IMR-90 (cell line): ENCODE data around the gene CNGB1. TPM values are rescaled to one million over a fixed set of nuclear protein-coding genes. Genes with fewer than 3 reads are reported as not detected.

Source experiments
- ATAC-seq: fragments of 200-7000 bp; cut with Tn5 transposase; 2 replicates; pipeline ENCODE4 v1.9.1; 2020; ENCODE audit warnings: low read depth, mild to moderate bottlenecking, moderate library complexity
- BruUV-seq: library from RNA; stranded (reverse); fragments of 400-500 nt; replicated peaks from 2 replicates; lab custom pipeline; 2021; lab: Mats Ljungman, UMichigan
- CTCF ChIA-PET: fragments of 300-600 bp; formaldehyde crosslinking; extraction: SDS; loops from one replicate; lab custom pipeline; 2021; ENCODE audit warnings: antibody characterized with exemption; lab: Yijun Ruan, JAX
- POLR2A ChIA-PET: fragments of 300-600 bp; sonication (Branson Sonifier 250); formaldehyde crosslinking; loops from one replicate; lab custom pipeline; 2022; ENCODE audit warnings: antibody characterized with exemption; ENCODE audit not compliant: unreplicated experiment; lab: Charles Lee
- DNase-seq: peaks from one replicate; pipeline ENCODE4 v3.0.0; 2013
- H2AFZ ChIP-seq: replicated peaks from 2 replicates; pipeline ENCODE3; 2013; ENCODE audit warnings: low read length, mild to moderate bottlenecking; ENCODE audit not compliant: poor library complexity
- H2AK5ac ChIP-seq: 2 replicates; pipeline ENCODE4 v1.6.1; 2013; ENCODE audit warnings: low read depth, low read length, inconsistent platforms
- H2AK9ac ChIP-seq: replicated peaks from 2 replicates; pipeline ENCODE3; 2013; ENCODE audit warnings: mild to moderate bottlenecking, low read depth, low read length, moderate library complexity; ENCODE audit not compliant: poor library complexity
- H2BK120ac ChIP-seq: 2 replicates; pipeline ENCODE4 v1.6.1; 2013; ENCODE audit warnings: low read depth, low read length, inconsistent platforms
- H2BK15ac ChIP-seq: 3 replicates; pipeline ENCODE4 v1.6.1; 2013; ENCODE audit warnings: low read depth, low read length, inconsistent platforms
- H2BK20ac ChIP-seq: 2 replicates; pipeline ENCODE4 v1.6.1; 2013; ENCODE audit warnings: low read depth, mild to moderate bottlenecking, inconsistent platforms, low read length, moderate library complexity
- H2BK5ac ChIP-seq: 2 replicates; pipeline ENCODE4 v1.6.1; 2013; ENCODE audit warnings: mild to moderate bottlenecking, low read depth, low read length, inconsistent platforms; ENCODE audit not compliant: poor library complexity, severe bottlenecking
- H3K14ac ChIP-seq: replicated peaks from 2 replicates; pipeline ENCODE4 v1.6.1; 2013; ENCODE audit warnings: low read depth, low read length, inconsistent platforms
- H3K18ac ChIP-seq: 2 replicates; pipeline ENCODE4 v1.6.1; 2013; ENCODE audit warnings: low read depth, low read length, control low read depth
- H3K23ac ChIP-seq: 2 replicates; pipeline ENCODE4 v1.6.1; 2013; ENCODE audit warnings: low read depth, low read length, inconsistent platforms
- H3K27ac ChIP-seq: 2 replicates; pipeline ENCODE4 v1.5.1; 2013; ENCODE audit warnings: mild to moderate bottlenecking, control low read depth, low read length; ENCODE audit not compliant: insufficient read depth
- H3K27me3 ChIP-seq: 2 replicates; pipeline ENCODE4 v1.6.1; 2013; ENCODE audit warnings: low read length; ENCODE audit not compliant: control insufficient read depth, insufficient read depth
- H3K36me3 ChIP-seq: 2 replicates; pipeline ENCODE4 v1.6.1; 2013; ENCODE audit warnings: low read length, mixed read lengths; ENCODE audit not compliant: control insufficient read depth, insufficient read depth
- H3K4ac ChIP-seq: 2 replicates; pipeline ENCODE4 v1.6.1; 2013; ENCODE audit warnings: low read depth, low read length, inconsistent platforms
- H3K4me1 ChIP-seq: 2 replicates; pipeline ENCODE4 v1.6.1; 2013; ENCODE audit warnings: low read length, mixed read lengths; ENCODE audit not compliant: control insufficient read depth, insufficient read depth
- H3K4me2 ChIP-seq: 2 replicates; pipeline ENCODE4 v1.6.1; 2013; ENCODE audit warnings: low read depth, mild to moderate bottlenecking, control low read depth, low read length, moderate library complexity
- H3K4me3 ChIP-seq: 2 replicates; pipeline ENCODE4 v1.5.1; 2013; ENCODE audit warnings: low read depth, mild to moderate bottlenecking, control low read depth, low read length, moderate library complexity; ENCODE audit not compliant: insufficient read depth
- H3K56ac ChIP-seq: 2 replicates; pipeline ENCODE4 v1.6.1; 2013; ENCODE audit warnings: low read length, inconsistent platforms; ENCODE audit not compliant: insufficient read depth; ENCODE audit errors: extremely low read depth
- H3K79me1 ChIP-seq, 2 experiments: 2 replicates each; pipeline ENCODE4 v1.6.1; 2013; ENCODE audit warnings: low read length in 2 of 2, inconsistent platforms in 1 of 2, low read depth in 1 of 2
- H3K9ac ChIP-seq: 2 replicates; pipeline ENCODE4 v1.6.1; 2013; ENCODE audit warnings: low read depth, low read length, control low read depth
- H3K9me1 ChIP-seq: 2 replicates; pipeline ENCODE4 v1.6.1; 2013; ENCODE audit warnings: low read length, inconsistent platforms; ENCODE audit not compliant: insufficient read depth
- H3K9me3 ChIP-seq: 2 replicates; pipeline ENCODE4 v1.6.1; 2013; ENCODE audit warnings: low read length; ENCODE audit not compliant: control insufficient read depth, insufficient read depth
- H4K20me1 ChIP-seq: 2 replicates; pipeline ENCODE4 v1.6.1; 2013; ENCODE audit warnings: low read length, inconsistent platforms; ENCODE audit not compliant: insufficient read depth
- H4K5ac ChIP-seq: 2 replicates; pipeline ENCODE4 v1.6.1; 2013; ENCODE audit warnings: mild to moderate bottlenecking, low read depth, low read length, control low read depth
- H4K8ac ChIP-seq, 2 experiments: 2 replicates each; pipeline ENCODE4 v1.6.1; 2013; ENCODE audit warnings: low read depth in 2 of 2, low read length in 2 of 2, control low read depth in 1 of 2, inconsistent platforms in 1 of 2
- H4K91ac ChIP-seq: 2 replicates; pipeline ENCODE4 v1.6.1; 2013; ENCODE audit warnings: low read depth, low read length, inconsistent platforms; ENCODE audit not compliant: insufficient read depth
- BHLHE40 ChIP-seq: fragments of 150-350 bp; IDR thresholded peaks from 2 replicates; pipeline ENCODE4 v1.6.1; 2016; ENCODE audit warnings: mild to moderate bottlenecking, low read depth, low read length
- CEBPB ChIP-seq: IDR thresholded peaks from 2 replicates; pipeline ENCODE4 v1.6.1; 2012; ENCODE audit warnings: low read depth, low read length, improper control_type of control experiment
- CHD1 ChIP-seq: IDR thresholded peaks from 2 replicates; pipeline ENCODE4 v1.6.1; 2012; ENCODE audit warnings: low read depth, low read length, improper control_type of control experiment
- CTCF ChIP-seq: conservative IDR thresholded peaks from 2 replicates; pipeline ENCODE4 v1.5.1; 2012; ENCODE audit warnings: mild to moderate bottlenecking, low read depth, low read length, improper control_type of control experiment
- ELK1 ChIP-seq: fragments of 150-350 bp; IDR thresholded peaks from 2 replicates; pipeline ENCODE4 v1.6.1; 2016; ENCODE audit warnings: low read depth, mild to moderate bottlenecking, low read length, moderate library complexity, borderline replicate concordance
- FOS ChIP-seq: fragments of 150-350 bp; IDR thresholded peaks from 2 replicates; pipeline ENCODE4 v1.6.1; 2016; ENCODE audit warnings: low read depth, low read length
- MAFK ChIP-seq: IDR thresholded peaks from 2 replicates; pipeline ENCODE4 v1.6.1; 2012; ENCODE audit warnings: low read depth, low read length, improper control_type of control experiment
- MAZ ChIP-seq: IDR thresholded peaks from 2 replicates; pipeline ENCODE4 v1.6.1; 2012; ENCODE audit warnings: low read depth, mild to moderate bottlenecking, low read length, improper control_type of control experiment, moderate library complexity, borderline replicate concordance
- MXI1 ChIP-seq: IDR thresholded peaks from 2 replicates; pipeline ENCODE4 v1.6.1; 2012; ENCODE audit warnings: low read depth, mild to moderate bottlenecking, low read length, moderate library complexity, borderline replicate concordance
- NFE2L2 ChIP-seq: fragments of 150-350 bp; IDR thresholded peaks from 2 replicates; pipeline ENCODE4 v1.6.1; 2016; ENCODE audit warnings: low read depth, mild to moderate bottlenecking, low read length
- POLR2A ChIP-seq: IDR thresholded peaks from 2 replicates; pipeline ENCODE4 v1.6.1; 2012; ENCODE audit warnings: mild to moderate bottlenecking, low read depth, low read length
- RAD21 ChIP-seq: IDR thresholded peaks from 2 replicates; pipeline ENCODE4 v1.6.1; 2012; ENCODE audit warnings: low read length, improper control_type of control experiment
- RCOR1 ChIP-seq: IDR thresholded peaks from 2 replicates; pipeline ENCODE4 v1.6.1; 2012; ENCODE audit warnings: mild to moderate bottlenecking, low read length, improper control_type of control experiment; ENCODE audit not compliant: insufficient replicate concordance
- RFX5 ChIP-seq: IDR thresholded peaks from 2 replicates; pipeline ENCODE4 v1.8.0; 2012; ENCODE audit warnings: low read depth, mild to moderate bottlenecking, low read length, moderate library complexity
- SMC3 ChIP-seq: fragments of 150-350 bp; IDR thresholded peaks from 2 replicates; pipeline ENCODE4 v1.6.1; 2016; ENCODE audit warnings: low read depth, mild to moderate bottlenecking, antibody characterized with exemption, low read length, moderate library complexity
- USF2 ChIP-seq: fragments of 150-350 bp; IDR thresholded peaks from 2 replicates; pipeline ENCODE4 v1.6.1; 2017; ENCODE audit warnings: mild to moderate bottlenecking, antibody characterized with exemption, low read length, low read depth
- WGBS, 2 experiments: methylation state at CpG; one replicate each; pipeline versions ENCODE4 v1.1.5 to v1.1.7; 2013; ENCODE audit warnings: missing lambda C conversion rate in 2 of 2; ENCODE audit not compliant: insufficient read length in 1 of 2; ENCODE audit errors: extremely low coverage in 2 of 2; 5-methylcytosine and 5-hydroxymethylcytosine counted together
- dilution Hi-C: fragments of 300-500 bp; cut with HindIII; formaldehyde crosslinking; loops from one replicate; pipeline ENCODE4 v1.14.3; 2018; ENCODE audit warnings: low sequenced_read_pairs; ENCODE audit not compliant: unreplicated experiment
- in situ Hi-C: fragments of 300-500 bp; cut with MboI; formaldehyde crosslinking; loops from 3 replicates; pipeline ENCODE4 v1.14.3; 2019; ENCODE audit warnings: low sequenced_read_pairs, inconsistent platforms, mixed read lengths
- intact Hi-C: fragments of 100-400 bp; cut with micrococcal nuclease; formaldehyde crosslinking; loops from 2 replicates; pipeline ENCODE4 v1.10.0; 2022
- polyA plus RNA-seq, 3 experiments: library from polyadenylated mRNA; depleted of rRNA; stranded (reverse); fragments of >200 nt; gene quantifications; 2 replicates each; pipeline ENCODE4 v1.2.3, GENCODE V29; 2012; ENCODE audit warnings: low replicate concordance in 1 of 3
- total RNA-seq: library from RNA; depleted of rRNA; stranded (reverse); fragments of >200 nt; gene quantifications from 2 replicates; pipeline ENCODE4 v1.2.3, GENCODE V29; 2012

The CNGB1 gene
- total and polyA plus RNA-seq, 2 of the 4 experiments (the other 2 are of a cell fraction), result not detected

- ChIA-PET POLR2A (no interaction called here), CTCF (no interaction called here)
- Histone ChIP-seq H4K8ac (no peak overlapping the region), H2AK5ac (no peak overlapping the region), H3K9me1 (no peaks in the 10 kb centered on the region), H3K14ac (no peak overlapping the region), H4K91ac (no peak overlapping the region), H3K9ac (no peak overlapping the region), H2BK15ac (no peak overlapping the region), H2BK120ac (no peak overlapping the region), H3K4ac (no peak overlapping the region), H3K79me1 (no peaks in the 10 kb centered on the region), H3K18ac (no peak overlapping the region), H2AK9ac (no peak overlapping the region), H3K56ac (no peak overlapping the region), H2BK20ac (no peak overlapping the region), H3K9me3 (no peaks in the 10 kb centered on the region), H2BK5ac (no peak overlapping the region), H3K36me3 (no peaks in the 10 kb centered on the region), H3K27ac (no peak overlapping the region), H3K4me1 (no peaks in the 10 kb centered on the region), H3K4me2 (no peak overlapping the region), H3K23ac (no peak overlapping the region), H3K27me3 (peaks cover 59% of the 10 kb centered on the region), H3K4me3 (no peak overlapping the region), H4K5ac (no peak overlapping the region), H2AFZ (no peak overlapping the region), H4K20me1 (no peaks in the 10 kb centered on the region)
- intact Hi-C loops, result no loop called here
- BruUV-seq, result no TSS peak
- TF ChIP-seq RFX5, result no peak
- no peak for TF ChIP-seq USF2
- no peak for TF ChIP-seq POLR2A
- TF ChIP-seq BHLHE40, result no peak
- no peak for TF ChIP-seq CTCF
- TF ChIP-seq MXI1, result no peak
- no peak for TF ChIP-seq MAZ
- TF ChIP-seq NFE2L2, result no peak
- no peak for TF ChIP-seq CEBPB
- TF ChIP-seq FOS, result no peak
- TF ChIP-seq SMC3, result no peak
- no peak for TF ChIP-seq MAFK
- no peak for TF ChIP-seq ELK1
- TF ChIP-seq CHD1, result no peak
- TF ChIP-seq RCOR1, result no peak
- no peak for TF ChIP-seq RAD21
- no peak for ATAC-seq
- no peak for DNase-seq
- dilution Hi-C loops, result no loop called here
- in situ Hi-C loops, result no loop called here
- WGBS, 2 experiments, result no CpG with 5 or more reads among the region's 8 CpGs
These were observed 11.8 kb downstream of the CNGB1 start for GRCh38 chr16:57959121-57959520.
